ENCODE data around the gene UBE2D2. TPM values are rescaled to one million over a fixed set of nuclear protein-coding genes. Genes with fewer than 3 reads are reported as not detected.

UBE2D2 gene
- total RNA-seq, 1 donor from 2014 or later = 57.5 TPM

- Histone ChIP-seq H3K36me3 (no peaks in the 10 kb centered on the region), H3K27ac (no peak overlapping the region), H3K9me3 (no peaks in the 10 kb centered on the region), H3K27me3 (no peaks in the 10 kb centered on the region), H3K4me3 (no peak overlapping the region), H3K4me1 (peaks cover 51% of the 10 kb centered on the region)
- DNase-seq (ENCODE audit: extremely low spot score in 2 of 2) = no peak
- intact Hi-C loops (cut with DNase I) = no loop called here
- no peak for TF ChIP-seq POLR2A (IDR thresholded peaks at IDR 0.05)
- TF ChIP-seq POLR2AphosphoS5 (IDR thresholded peaks at IDR 0.05; ENCODE audit: insufficient read depth in 1 of 2, low read depth in 1 of 2) = no peak
- TF ChIP-seq, protein P1, sequence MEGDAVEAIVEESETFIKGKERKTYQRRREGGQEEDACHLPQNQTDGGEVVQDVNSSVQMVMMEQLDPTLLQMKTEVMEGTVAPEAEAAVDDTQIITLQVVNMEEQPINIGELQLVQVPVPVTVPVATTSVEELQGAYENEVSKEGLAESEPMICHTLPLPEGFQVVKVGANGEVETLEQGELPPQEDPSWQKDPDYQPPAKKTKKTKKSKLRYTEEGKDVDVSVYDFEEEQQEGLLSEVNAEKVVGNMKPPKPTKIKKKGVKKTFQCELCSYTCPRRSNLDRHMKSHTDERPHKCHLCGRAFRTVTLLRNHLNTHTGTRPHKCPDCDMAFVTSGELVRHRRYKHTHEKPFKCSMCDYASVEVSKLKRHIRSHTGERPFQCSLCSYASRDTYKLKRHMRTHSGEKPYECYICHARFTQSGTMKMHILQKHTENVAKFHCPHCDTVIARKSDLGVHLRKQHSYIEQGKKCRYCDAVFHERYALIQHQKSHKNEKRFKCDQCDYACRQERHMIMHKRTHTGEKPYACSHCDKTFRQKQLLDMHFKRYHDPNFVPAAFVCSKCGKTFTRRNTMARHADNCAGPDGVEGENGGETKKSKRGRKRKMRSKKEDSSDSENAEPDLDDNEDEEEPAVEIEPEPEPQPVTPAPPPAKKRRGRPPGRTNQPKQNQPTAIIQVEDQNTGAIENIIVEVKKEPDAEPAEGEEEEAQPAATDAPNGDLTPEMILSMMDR (IDR thresholded peaks at IDR 0.05) = no peak
Observed at GRCh38 chr5:139644646-139645429, 83.7 kb downstream of the UBE2D2 start.

DNA sequence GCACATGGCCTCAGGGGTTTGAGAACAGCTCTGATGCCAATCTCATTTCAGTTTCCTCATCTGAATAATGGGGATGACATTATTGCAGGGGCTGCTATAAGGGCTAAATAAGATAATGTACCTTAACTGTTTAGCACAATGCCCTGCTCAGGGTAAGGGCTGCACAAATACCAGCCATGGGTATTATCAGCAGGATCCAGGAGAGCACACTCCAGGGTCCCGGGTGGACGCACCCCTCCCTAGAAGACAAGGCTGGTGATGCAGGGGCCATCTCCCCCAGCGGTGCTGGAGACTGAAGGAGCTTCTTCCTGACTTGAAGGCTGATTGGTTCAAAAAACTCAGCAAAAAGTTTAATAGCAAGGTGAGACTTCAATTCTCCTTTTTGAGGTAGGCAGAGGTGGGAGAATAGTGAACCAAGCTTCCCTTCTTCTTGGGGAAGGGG, 84.3 kb downstream of the UBE2D2 start:
- TF ChIP-seq, protein P1 (IDR thresholded peaks at IDR 0.05) = no peak
- no peak for TF ChIP-seq POLR2AphosphoS5 (IDR thresholded peaks at IDR 0.05; ENCODE audit: insufficient read depth in 1 of 2, low read depth in 1 of 2)
- no peak for TF ChIP-seq POLR2A (IDR thresholded peaks at IDR 0.05)
- no peak overlapping the region for H3K4me3 ChIP-seq
- no peak for DNase-seq (ENCODE audit: extremely low spot score in 2 of 2)
- H3K27me3 ChIP-seq = no peaks in the 10 kb centered on the region
- peaks cover 55% of the 10 kb centered on the region for H3K4me1 ChIP-seq
- H3K27ac ChIP-seq = no peak overlapping the region
- H3K36me3 ChIP-seq = no peaks in the 10 kb centered on the region
- no peaks in the 10 kb centered on the region for H3K9me3 ChIP-seq
- intact Hi-C loops (cut with DNase I) = no loop called here

DNA sequence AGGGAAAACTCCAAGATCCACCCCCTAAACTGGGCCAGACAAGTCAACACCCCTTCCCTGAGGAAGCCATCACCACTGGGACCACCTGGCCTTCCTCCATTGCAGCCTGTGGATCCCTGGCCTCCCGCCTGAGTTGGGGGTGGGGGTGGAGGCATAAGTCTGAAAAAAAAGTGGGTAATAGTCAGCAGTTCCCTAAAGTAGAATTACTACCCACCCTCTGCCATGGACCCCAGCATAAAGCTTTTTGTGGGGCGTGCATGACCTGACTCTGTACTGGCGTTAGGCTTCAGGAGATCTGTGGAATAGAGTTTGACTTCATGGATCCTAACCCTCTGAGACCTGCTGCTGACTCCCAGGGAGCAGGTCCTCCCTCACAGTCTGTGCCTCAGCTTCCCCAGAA, 85.0 kb downstream of the UBE2D2 start:
- H3K4me3 ChIP-seq = no peak overlapping the region
- no peaks in the 10 kb centered on the region for H3K27me3 ChIP-seq
- H3K4me1 ChIP-seq = peaks cover 61% of the 10 kb centered on the region
- DNase-seq (ENCODE audit: extremely low spot score in 2 of 2) = no peak
- TF ChIP-seq, protein P1 (IDR thresholded peaks at IDR 0.05) = no peak
- TF ChIP-seq POLR2AphosphoS5 (IDR thresholded peaks at IDR 0.05; ENCODE audit: insufficient read depth in 1 of 2, low read depth in 1 of 2) = no peak
- no peak for TF ChIP-seq POLR2A (IDR thresholded peaks at IDR 0.05)
- no peak overlapping the region for H3K27ac ChIP-seq
- H3K36me3 ChIP-seq = no peaks in the 10 kb centered on the region
- intact Hi-C loops (cut with DNase I) = no loop called here
- no peaks in the 10 kb centered on the region for H3K9me3 ChIP-seq

GRCh38 chr5:139646912-139647505, 85.9 kb downstream of the UBE2D2 start:
- H3K27me3 ChIP-seq = no peaks in the 10 kb centered on the region
- intact Hi-C loops (cut with DNase I) = loop anchor here (1.0 kb wide), 1 partner anchor 10 kb away; no protein-coding TSS in a partner anchor
- TF ChIP-seq, protein P1 (IDR thresholded peaks at IDR 0.05) = no peak
- TF ChIP-seq POLR2AphosphoS5 (IDR thresholded peaks at IDR 0.05; ENCODE audit: insufficient read depth in 1 of 2, low read depth in 1 of 2) = peak in 1 of 2 donors; percentile 15
- TF ChIP-seq POLR2A (IDR thresholded peaks at IDR 0.05) = no peak
- H3K4me1 ChIP-seq = peaks cover 70% of the 10 kb centered on the region
- no peaks in the 10 kb centered on the region for H3K9me3 ChIP-seq
- peak overlapping the region; percentile 95 for H3K27ac ChIP-seq
- peak overlapping the region; percentile 12 to 67 for H3K4me3 ChIP-seq
- no peak for DNase-seq (ENCODE audit: extremely low spot score in 2 of 2)
- H3K36me3 ChIP-seq = no peaks in the 10 kb centered on the region
